Neural progenitor cell (in vitro differentiated cells): ENCODE data around the gene HSD17B14. TPM values are rescaled to one million over a fixed set of nuclear protein-coding genes. Genes with fewer than 3 reads are reported as not detected.
"Not testable (repeated sequence)": the region's sequence is repeated elsewhere in the genome, so short reads cannot be mapped to it uniquely, and the experiment has no call there.

Source experiments
- DNase-seq: peaks from one replicate; pipeline ENCODE4 v3.0.0-alpha.2; 2016; ENCODE audit warnings: low spot score
- H2AFZ ChIP-seq: fragments of 200-600 bp; sonication (generic); replicated peaks from 2 replicates; pipeline ENCODE4 v1.6.1; 2016; ENCODE audit warnings: antibody characterized with exemption
- H3F3A ChIP-seq: fragments of 200-600 bp; sonication (generic); 2 replicates; pipeline ENCODE4 v1.6.1; 2016; ENCODE audit warnings: antibody characterized with exemption, low read depth
- H3K27ac ChIP-seq: fragments of 200-600 bp; sonication (generic); 2 replicates; pipeline ENCODE4 v1.5.1; 2016; ENCODE audit warnings: mild to moderate bottlenecking
- H3K27me3 ChIP-seq: fragments of 200-600 bp; sonication (generic); 2 replicates; pipeline ENCODE4 v1.6.1; 2016; ENCODE audit warnings: mild to moderate bottlenecking, moderate library complexity
- H3K36me3 ChIP-seq: fragments of 200-600 bp; sonication (generic); 2 replicates; pipeline ENCODE4 v1.5.1; 2016
- H3K4me1 ChIP-seq: fragments of 200-600 bp; sonication (generic); 2 replicates; pipeline ENCODE4 v1.6.1; 2016; ENCODE audit warnings: mixed run types
- H3K4me2 ChIP-seq: fragments of 200-600 bp; sonication (generic); 2 replicates; pipeline ENCODE4 v1.6.1; 2016
- H3K4me3 ChIP-seq: fragments of 200-600 bp; sonication (generic); 2 replicates; pipeline ENCODE4 v1.5.1; 2016
- H3K79me2 ChIP-seq: fragments of 200-600 bp; sonication (generic); 2 replicates; pipeline ENCODE4 v1.6.1; 2016; ENCODE audit warnings: low read depth
- H3K9ac ChIP-seq: fragments of 200-600 bp; sonication (generic); 2 replicates; pipeline ENCODE4 v1.6.1; 2016
- H3K9me3 ChIP-seq: fragments of 200-600 bp; sonication (generic); 2 replicates; pipeline ENCODE4 v1.5.1; 2016; ENCODE audit warnings: low read depth
- H4K20me1 ChIP-seq: fragments of 200-600 bp; sonication (generic); 2 replicates; pipeline ENCODE4 v1.6.1; 2016; ENCODE audit warnings: low read depth
- H3K27ac Mint-ChIP-seq: 3 replicates; pipeline ENCODE4 v1.8.0; 2021; ENCODE audit warnings: mixed read lengths
- H3K27me3 Mint-ChIP-seq: 2 replicates; pipeline ENCODE4 v1.8.0; 2022; ENCODE audit warnings: low read depth, mild to moderate bottlenecking, inconsistent platforms, moderate library complexity, mixed read lengths; ENCODE audit not compliant: insufficient read depth
- H3K36me3 Mint-ChIP-seq: 3 replicates; pipeline ENCODE4 v1.8.0; 2021; ENCODE audit warnings: mixed read lengths
- H3K4me1 Mint-ChIP-seq: 3 replicates; pipeline ENCODE4 v1.8.0; 2021; ENCODE audit warnings: mixed read lengths
- H3K4me3 Mint-ChIP-seq: 3 replicates; pipeline ENCODE4 v1.8.0; 2021; ENCODE audit warnings: mild to moderate bottlenecking, moderate library complexity, mixed read lengths
- H3K9me3 Mint-ChIP-seq: 3 replicates; pipeline ENCODE4 v1.8.0; 2020; ENCODE audit warnings: mixed read lengths
- EZH2 ChIP-seq: fragments of 200-600 bp; sonication (generic); IDR thresholded peaks from 2 replicates; pipeline ENCODE4 v1.6.1; 2017; ENCODE audit warnings: antibody characterized with exemption, mild to moderate bottlenecking, moderate library complexity
- EZH2phosphoT487 ChIP-seq: fragments of 200-600 bp; sonication (generic); IDR thresholded peaks from 2 replicates; pipeline ENCODE4 v1.6.1; 2017; ENCODE audit warnings: antibody characterized with exemption
- total RNA-seq: library from RNA; depleted of rRNA; stranded (reverse); fragments of >200 nt; gene quantifications from 2 replicates; pipeline ENCODE4 v1.2.3, GENCODE V29; 2015; ENCODE audit warnings: low replicate concordance
- TF ChIP-seq, protein P1 (sequence below): fragments of 200-600 bp; sonication (generic); IDR thresholded peaks from 2 replicates; pipeline ENCODE4 v1.5.1; 2017; ENCODE audit warnings: antibody characterized with exemption, mild to moderate bottlenecking

HSD17B14 gene
- total RNA-seq, 1 donor from 2014 or later, result 11.2 TPM

DNA sequence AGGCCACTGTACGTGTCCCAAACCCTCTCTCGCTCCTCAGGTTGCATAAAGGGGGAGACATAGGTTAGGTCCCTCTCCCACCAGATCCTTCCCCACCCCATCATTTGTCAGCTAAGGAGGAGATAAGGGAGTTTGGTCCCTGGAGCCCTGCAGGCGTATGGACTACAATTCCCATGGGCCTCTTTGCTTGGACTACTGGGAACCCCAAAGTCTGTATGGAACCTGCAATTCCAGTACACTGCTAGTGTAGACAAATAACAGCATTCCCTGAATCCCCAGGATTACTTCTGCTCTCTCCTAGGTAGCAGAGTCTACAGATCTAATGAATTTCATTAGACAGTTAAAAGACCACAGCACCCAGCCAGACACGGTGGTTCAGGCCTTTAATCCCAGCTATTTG lies 16.0 kb upstream of the HSD17B14 start:
- no peak for DNase-seq
- peaks cover 6% of the 10 kb centered on the region for H3K4me1 Mint-ChIP-seq
- TF ChIP-seq, protein P1, sequence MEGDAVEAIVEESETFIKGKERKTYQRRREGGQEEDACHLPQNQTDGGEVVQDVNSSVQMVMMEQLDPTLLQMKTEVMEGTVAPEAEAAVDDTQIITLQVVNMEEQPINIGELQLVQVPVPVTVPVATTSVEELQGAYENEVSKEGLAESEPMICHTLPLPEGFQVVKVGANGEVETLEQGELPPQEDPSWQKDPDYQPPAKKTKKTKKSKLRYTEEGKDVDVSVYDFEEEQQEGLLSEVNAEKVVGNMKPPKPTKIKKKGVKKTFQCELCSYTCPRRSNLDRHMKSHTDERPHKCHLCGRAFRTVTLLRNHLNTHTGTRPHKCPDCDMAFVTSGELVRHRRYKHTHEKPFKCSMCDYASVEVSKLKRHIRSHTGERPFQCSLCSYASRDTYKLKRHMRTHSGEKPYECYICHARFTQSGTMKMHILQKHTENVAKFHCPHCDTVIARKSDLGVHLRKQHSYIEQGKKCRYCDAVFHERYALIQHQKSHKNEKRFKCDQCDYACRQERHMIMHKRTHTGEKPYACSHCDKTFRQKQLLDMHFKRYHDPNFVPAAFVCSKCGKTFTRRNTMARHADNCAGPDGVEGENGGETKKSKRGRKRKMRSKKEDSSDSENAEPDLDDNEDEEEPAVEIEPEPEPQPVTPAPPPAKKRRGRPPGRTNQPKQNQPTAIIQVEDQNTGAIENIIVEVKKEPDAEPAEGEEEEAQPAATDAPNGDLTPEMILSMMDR, result no peak

DNA sequence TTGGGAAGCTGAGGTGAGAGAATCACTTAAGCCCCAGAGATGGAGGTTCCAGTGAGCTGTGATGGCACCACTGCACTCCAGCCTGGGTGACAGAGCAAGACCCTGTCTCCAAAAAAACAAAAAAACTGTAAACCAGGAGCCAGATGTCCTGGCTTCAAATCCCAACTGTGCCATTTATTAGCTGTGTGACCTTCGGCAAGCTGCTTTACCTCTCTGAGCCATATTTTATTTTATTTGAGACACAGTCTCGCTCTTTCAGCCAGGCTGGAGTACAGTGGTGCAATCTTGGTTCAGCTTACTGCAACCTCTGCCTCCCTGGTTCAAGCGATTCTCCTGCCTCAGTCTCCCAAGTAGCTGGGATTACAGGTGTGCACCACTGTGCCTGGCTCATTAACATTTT lies 10.4 kb upstream of the HSD17B14 start:
- not testable (repeated sequence) for H3K9me3 ChIP-seq, H4K20me1 ChIP-seq, H3K9ac ChIP-seq, H3K4me2 ChIP-seq, H3K4me1 Mint-ChIP-seq, H3K27ac Mint-ChIP-seq, H3K4me3 ChIP-seq, H3K4me3 Mint-ChIP-seq, H2AFZ ChIP-seq, DNase-seq, H3K27me3 ChIP-seq, H3K4me1 ChIP-seq, H3K27ac ChIP-seq, H3K9me3 Mint-ChIP-seq, H3K36me3 ChIP-seq, H3K79me2 ChIP-seq, H3F3A ChIP-seq, H3K27me3 Mint-ChIP-seq
- peaks cover 13% of the 10 kb centered on the region for H3K36me3 Mint-ChIP-seq

More for the DNA sequence above, 16.0 kb upstream of the HSD17B14 start:
- H3K27ac ChIP-seq, result no peak overlapping the region
- H3K9me3 ChIP-seq, result no peaks in the 10 kb centered on the region
- H3K79me2 ChIP-seq, result no peaks in the 10 kb centered on the region
- Mint-ChIP-seq H3K36me3 (peaks cover 13% of the 10 kb centered on the region), H3K27me3 (peaks cover 6% of the 10 kb centered on the region), H3K27ac (no peak overlapping the region), H3K4me3 (no peak overlapping the region), H3K9me3 (no peaks in the 10 kb centered on the region)
- H3K4me1 ChIP-seq, result peaks cover 4% of the 10 kb centered on the region
- H3K27me3 ChIP-seq, result no peaks in the 10 kb centered on the region
- H3K9ac ChIP-seq, result no peak overlapping the region
- H4K20me1 ChIP-seq, result no peaks in the 10 kb centered on the region
- peaks cover 5% of the 10 kb centered on the region for H3F3A ChIP-seq
- no peak overlapping the region for H3K4me2 ChIP-seq
- no peaks in the 10 kb centered on the region for H3K36me3 ChIP-seq
- no peak overlapping the region for H3K4me3 ChIP-seq
- H2AFZ ChIP-seq, result no peak overlapping the region

DNA sequence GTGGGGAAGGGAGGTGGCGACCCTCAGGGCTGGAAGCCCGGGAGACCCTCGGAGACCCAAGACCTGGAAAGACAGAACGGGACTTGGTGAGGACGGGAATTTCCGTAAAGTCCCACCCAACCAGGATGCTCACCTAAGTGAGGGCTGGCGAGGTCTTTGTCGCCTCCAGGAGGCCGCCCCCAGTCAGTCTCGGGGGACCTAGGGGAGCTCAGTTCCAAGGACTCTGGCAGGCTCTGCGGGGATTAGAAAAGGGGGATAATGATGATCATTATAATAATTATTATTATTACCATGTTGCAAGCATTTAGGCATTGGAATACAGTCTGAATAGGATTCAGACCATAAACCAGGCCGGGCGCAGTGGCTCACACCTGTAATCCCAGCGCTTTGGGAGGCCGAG lies 9.1 kb upstream of the HSD17B14 start:
- Histone ChIP-seq H3K4me1 (no peaks in the 10 kb centered on the region), H2AFZ (no peak overlapping the region), H3K4me2 (no peak overlapping the region), H3F3A (no peaks in the 10 kb centered on the region), H3K79me2 (no peaks in the 10 kb centered on the region), H3K9ac (no peak overlapping the region), H4K20me1 (no peaks in the 10 kb centered on the region), H3K36me3 (no peaks in the 10 kb centered on the region), H3K27me3 (no peaks in the 10 kb centered on the region), H3K4me3 (no peak overlapping the region), H3K27ac (no peak overlapping the region), H3K9me3 (no peaks in the 10 kb centered on the region)
- peaks cover 2% of the 10 kb centered on the region for H3K27me3 Mint-ChIP-seq
- H3K4me3 Mint-ChIP-seq, result no peak overlapping the region
- DNase-seq, result no peak
- TF ChIP-seq EZH2phosphoT487 (no peak), EZH2 (no peak)
- TF ChIP-seq, protein P1, result no peak
- H3K27ac Mint-ChIP-seq, result no peak overlapping the region
- peaks cover 6% of the 10 kb centered on the region for H3K4me1 Mint-ChIP-seq
- peaks cover 13% of the 10 kb centered on the region for H3K36me3 Mint-ChIP-seq
- no peaks in the 10 kb centered on the region for H3K9me3 Mint-ChIP-seq

DNA sequence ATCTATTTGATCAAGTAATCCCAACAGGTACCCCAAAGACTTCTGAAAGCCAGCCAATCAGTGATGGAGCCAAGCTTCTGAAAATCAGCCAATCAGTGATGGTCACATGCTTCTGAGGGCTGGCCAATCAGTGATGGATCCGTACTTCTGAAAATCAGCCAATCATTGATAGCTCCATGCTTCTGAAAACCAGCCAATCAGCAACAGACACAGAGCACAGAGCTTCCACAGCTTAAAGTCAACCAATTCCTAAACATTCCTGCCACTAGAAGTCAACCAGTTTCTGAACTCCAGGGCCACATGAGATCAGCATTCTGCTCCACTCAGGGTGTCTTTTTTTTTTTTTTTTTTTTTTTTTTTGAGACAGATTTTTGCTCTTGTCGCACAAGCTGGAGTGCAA lies 8.2 kb upstream of the HSD17B14 start:
- Histone ChIP-seq H3K9ac (no peak overlapping the region), H2AFZ (no peak overlapping the region), H3K4me1 (no peaks in the 10 kb centered on the region), H3K4me2 (no peak overlapping the region), H3F3A (no peaks in the 10 kb centered on the region), H3K27me3 (no peaks in the 10 kb centered on the region), H3K36me3 (no peaks in the 10 kb centered on the region), H3K4me3 (no peak overlapping the region), H3K9me3 (no peaks in the 10 kb centered on the region), H3K27ac (no peak overlapping the region), H3K79me2 (no peaks in the 10 kb centered on the region), H4K20me1 (no peaks in the 10 kb centered on the region)
- Mint-ChIP-seq H3K27ac (no peak overlapping the region), H3K27me3 (peaks cover 4% of the 10 kb centered on the region), H3K9me3 (no peaks in the 10 kb centered on the region), H3K4me3 (no peak overlapping the region), H3K4me1 (peaks cover 6% of the 10 kb centered on the region), H3K36me3 (peaks cover 13% of the 10 kb centered on the region)
- TF ChIP-seq EZH2 (no peak), EZH2phosphoT487 (no peak)
- TF ChIP-seq, protein P1, result no peak
- peak; percentile 34 for DNase-seq
